K562 (cell line): ENCODE results near the gene CARS2. TPM values are rescaled to one million over a fixed set of nuclear protein-coding genes. Genes with fewer than 3 reads are reported as not detected.
A peak's percentile ranks its signal among the peaks of the same experiment; 100 is the strongest.

Experiments
- CBFB ChIP-seq: sonication (generic); formaldehyde crosslinking; IDR thresholded peaks from 2 replicates; pipeline ENCODE4 v1.4.0; 2020; ENCODE audit warnings: mild to moderate bottlenecking, missing genetic modification reagents
- CBX3 ChIP-seq, 2 experiments: IDR thresholded peaks; 1 replicate in 1 of 2; 2 replicates in 1 of 2; pipeline ENCODE4 v1.6.1; 2012; ENCODE audit warnings: inconsistent platforms in 2 of 2, low read length in 2 of 2, borderline replicate concordance in 1 of 2, control low read depth in 1 of 2
- CEBPB ChIP-seq: fragments of 450-650 bp; IDR thresholded peaks from 2 replicates; pipeline ENCODE4 v1.6.1; 2016; ENCODE audit warnings: missing genetic modification characterization, missing compliant biosample characterization
- DMBX1 ChIP-seq: fragments of 250-450 bp; sonication (Bioruptor Pico); IDR thresholded peaks from 2 replicates; pipeline ENCODE4 v1.8.0; 2022; ENCODE audit warnings: inconsistent platforms, mild to moderate bottlenecking, moderate library complexity, borderline replicate concordance
- E2F6 ChIP-seq, 2 experiments: IDR thresholded peaks; 2 replicates each; pipeline ENCODE4 v1.6.1; 2011; ENCODE audit warnings: borderline replicate concordance in 1 of 2, control low read depth in 1 of 2, low read depth in 1 of 2, low read length in 1 of 2, mild to moderate bottlenecking in 1 of 2, mixed read lengths in 1 of 2, moderate library complexity in 1 of 2; ENCODE audit not compliant: insufficient read depth in 1 of 2, insufficient read length in 1 of 2, poor library complexity in 1 of 2, severe bottlenecking in 1 of 2; ENCODE audit errors: extremely low read depth in 1 of 2
- FOXJ2 ChIP-seq: fragments of 200-800 bp; sonication (Bioruptor generic); IDR thresholded peaks from 2 replicates; pipeline ENCODE4 v1.6.1; 2016; ENCODE audit warnings: missing genetic modification characterization, missing compliant biosample characterization
- HLTF ChIP-seq: fragments of 450-650 bp; IDR thresholded peaks from 2 replicates; pipeline ENCODE4 v1.6.1; 2016
- ILF3 ChIP-seq: fragments of 450-650 bp; IDR thresholded peaks from 2 replicates; pipeline ENCODE4 v1.6.1; 2018; ENCODE audit warnings: antibody characterized with exemption, mild to moderate bottlenecking, moderate library complexity, borderline replicate concordance
- MBD2 ChIP-seq: sonication (generic); IDR thresholded peaks from 2 replicates; pipeline ENCODE4 v1.6.1; 2016; ENCODE audit warnings: low read depth, borderline replicate concordance
- PBX2 ChIP-seq, 2 experiments: IDR thresholded peaks in 1 of 2; conservative IDR thresholded peaks in 1 of 2; 2 replicates each; pipeline ENCODE4 v1.6.1; 2016; ENCODE audit warnings: low read depth in 2 of 2, mild to moderate bottlenecking in 1 of 2, missing compliant biosample characterization in 1 of 2, missing genetic modification characterization in 1 of 2, moderate library complexity in 1 of 2
- PHB2 ChIP-seq: fragments of 450-650 bp; IDR thresholded peaks from 2 replicates; pipeline ENCODE4 v1.6.1; 2017; ENCODE audit warnings: low read depth
- PURB ChIP-seq: sonication (generic); formaldehyde crosslinking; IDR thresholded peaks from 2 replicates; pipeline ENCODE4 v1.9.0; 2021; ENCODE audit warnings: low read depth, mild to moderate bottlenecking, missing genetic modification reagents
- SIRT6 ChIP-seq: IDR thresholded peaks from one replicate; pipeline ENCODE4 v1.6.1; 2012; ENCODE audit warnings: low read depth, mild to moderate bottlenecking, control low read depth, inconsistent platforms, low read length, moderate library complexity
- ZNF175 ChIP-seq: fragments of 200-800 bp; sonication (Bioruptor generic); IDR thresholded peaks from 2 replicates; pipeline ENCODE4 v1.6.1; 2016; ENCODE audit warnings: low read depth, mild to moderate bottlenecking, missing genetic modification characterization, missing compliant biosample characterization
- ZNF212 ChIP-seq: fragments of 450-650 bp; formaldehyde crosslinking; IDR thresholded peaks from 2 replicates; pipeline ENCODE4 v1.4.0; 2020; ENCODE audit warnings: mild to moderate bottlenecking
- ZNF584 ChIP-seq: fragments of 200-800 bp; sonication (Bioruptor generic); IDR thresholded peaks from 2 replicates; pipeline ENCODE4 v1.6.1; 2016; ENCODE audit warnings: low read depth, mild to moderate bottlenecking, missing genetic modification characterization, missing compliant biosample characterization
- polyA plus RNA-seq, 8 experiments: library from polyadenylated mRNA; depleted of rRNA in 4 of 8; stranded (reverse) in 5 of 8; unstranded in 3 of 8; fragments of >200 nt; fragmentation: Nextera tagmentation in 2 of 8; fragmentation: Illumina TruSeq in 1 of 8; extraction: Ambion mirVana in 2 of 8; extraction: Trizol in 1 of 8; gene quantifications; 2 replicates each; pipeline versions ENCODE4 v1.2.1 to v1.2.3, GENCODE V29; 2011 to 2014; ENCODE audit warnings: inconsistent platforms in 1 of 8, missing spikeins in 1 of 8
- total RNA-seq, 7 experiments: library from RNA; depleted of rRNA in 6 of 7; stranded (reverse); fragments of >200 nt in 6 of 7; fragmentation: Illumina TruSeq in 2 of 7; extraction: Trizol in 2 of 7; gene quantifications; 2 replicates each; pipeline versions ENCODE4 v1.2.1 to v1.2.3, GENCODE V29; 2011 to 2021; ENCODE audit warnings: low replicate concordance in 1 of 7
- TF ChIP-seq, protein P1 (sequence below): sonication (generic); formaldehyde crosslinking; IDR thresholded peaks from 2 replicates; pipeline ENCODE4 v1.8.1; 2022; ENCODE audit warnings: missing genetic modification reagents
- TF ChIP-seq, protein P2 (sequence below): fragments of 450-650 bp; IDR thresholded peaks from 2 replicates; pipeline ENCODE4 v1.6.1; 2016; ENCODE audit warnings: mild to moderate bottlenecking

CARS2 gene
- total and polyA plus RNA-seq, 9 of the 15 experiments (the other 6 are each of a cell fraction or from before 2014, with no cell fraction given), result 1.7 to 37.4 (median 30.5) TPM

- no peak for TF ChIP-seq PBX2 (CRISPR knock-in tag; IDR thresholded peaks at IDR 0.05; ENCODE audit: low read depth)
- no peak for TF ChIP-seq PBX2 (tag; conservative IDR thresholded peaks at IDR 0.05; ENCODE audit: low read depth)
- no peak for TF ChIP-seq ILF3
- TF ChIP-seq MBD2, result 0 out of 2 replicates have a peak, but pooled peaks have one; percentile 11
- TF ChIP-seq ZNF175 (CRISPR knock-in tag), result no peak
- TF ChIP-seq CBX3 (IDR thresholded peaks at IDR 0.05; ENCODE audit: borderline replicate concordance in 1 of 2, low read length in 2 of 2), result 0 out of 3 replicates have a peak, but pooled peaks of 1 of the 2 experiments have one; percentile 18
- TF ChIP-seq, protein P1, sequence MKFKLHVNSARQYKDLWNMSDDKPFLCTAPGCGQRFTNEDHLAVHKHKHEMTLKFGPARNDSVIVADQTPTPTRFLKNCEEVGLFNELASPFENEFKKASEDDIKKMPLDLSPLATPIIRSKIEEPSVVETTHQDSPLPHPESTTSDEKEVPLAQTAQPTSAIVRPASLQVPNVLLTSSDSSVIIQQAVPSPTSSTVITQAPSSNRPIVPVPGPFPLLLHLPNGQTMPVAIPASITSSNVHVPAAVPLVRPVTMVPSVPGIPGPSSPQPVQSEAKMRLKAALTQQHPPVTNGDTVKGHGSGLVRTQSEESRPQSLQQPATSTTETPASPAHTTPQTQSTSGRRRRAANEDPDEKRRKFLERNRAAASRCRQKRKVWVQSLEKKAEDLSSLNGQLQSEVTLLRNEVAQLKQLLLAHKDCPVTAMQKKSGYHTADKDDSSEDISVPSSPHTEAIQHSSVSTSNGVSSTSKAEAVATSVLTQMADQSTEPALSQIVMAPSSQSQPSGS (CRISPR knock-in tag), result no peak
- TF ChIP-seq ZNF584 (CRISPR knock-in tag), result no peak
- TF ChIP-seq PURB (CRISPR knock-in tag), result no peak
- no peak for TF ChIP-seq CBFB
- no peak for TF ChIP-seq PHB2
- no peak for TF ChIP-seq CEBPB (tag)
- TF ChIP-seq HLTF, result no peak
- TF ChIP-seq DMBX1 (CRISPR knock-in tag), result no peak
- no peak for TF ChIP-seq FOXJ2 (tag)
- TF ChIP-seq SIRT6, result no peak
- no peak for TF ChIP-seq ZNF212 (CRISPR knock-in tag)
- TF ChIP-seq, protein P2, sequence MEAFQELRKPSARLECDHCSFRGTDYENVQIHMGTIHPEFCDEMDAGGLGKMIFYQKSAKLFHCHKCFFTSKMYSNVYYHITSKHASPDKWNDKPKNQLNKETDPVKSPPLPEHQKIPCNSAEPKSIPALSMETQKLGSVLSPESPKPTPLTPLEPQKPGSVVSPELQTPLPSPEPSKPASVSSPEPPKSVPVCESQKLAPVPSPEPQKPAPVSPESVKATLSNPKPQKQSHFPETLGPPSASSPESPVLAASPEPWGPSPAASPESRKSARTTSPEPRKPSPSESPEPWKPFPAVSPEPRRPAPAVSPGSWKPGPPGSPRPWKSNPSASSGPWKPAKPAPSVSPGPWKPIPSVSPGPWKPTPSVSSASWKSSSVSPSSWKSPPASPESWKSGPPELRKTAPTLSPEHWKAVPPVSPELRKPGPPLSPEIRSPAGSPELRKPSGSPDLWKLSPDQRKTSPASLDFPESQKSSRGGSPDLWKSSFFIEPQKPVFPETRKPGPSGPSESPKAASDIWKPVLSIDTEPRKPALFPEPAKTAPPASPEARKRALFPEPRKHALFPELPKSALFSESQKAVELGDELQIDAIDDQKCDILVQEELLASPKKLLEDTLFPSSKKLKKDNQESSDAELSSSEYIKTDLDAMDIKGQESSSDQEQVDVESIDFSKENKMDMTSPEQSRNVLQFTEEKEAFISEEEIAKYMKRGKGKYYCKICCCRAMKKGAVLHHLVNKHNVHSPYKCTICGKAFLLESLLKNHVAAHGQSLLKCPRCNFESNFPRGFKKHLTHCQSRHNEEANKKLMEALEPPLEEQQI, result no peak
- TF ChIP-seq E2F6 (IDR thresholded peaks at IDR 0.05; ENCODE audit: borderline replicate concordance in 1 of 2, extremely low read depth in 1 of 2, insufficient read depth in 1 of 2, insufficient read length in 1 of 2, low read depth in 1 of 2, low read length in 1 of 2, poor library complexity in 1 of 2, severe bottlenecking in 1 of 2), result peak; percentile 40 to 70
Measured at GRCh38 chr13:110705826-110706569, at the start of gene CARS2 (continued).
